ENCODE data around the gene APH1A. TPM values are rescaled to one million over a fixed set of nuclear protein-coding genes. Genes with fewer than 3 reads are reported as not detected.

APH1A gene
- total and polyA plus RNA-seq, 2 of the 13 experiments (the other 11 are each of a cell fraction or from before 2014, with no cell fraction given) = 114 to 130 TPM

- no peak for TF ChIP-seq KLF12 (CRISPR knock-in tag; IDR thresholded peaks at IDR 0.05; ENCODE audit: borderline replicate concordance)
- no peak; the same call in 1 of the 2 replicates for TF ChIP-seq PAWR (CRISPR knock-in tag; IDR thresholded peaks at IDR 0.05; ENCODE audit: borderline replicate concordance)
- TF ChIP-seq HOXA9 (CRISPR knock-in tag; IDR thresholded peaks at IDR 0.05; ENCODE audit: borderline replicate concordance) = no peak
- TF ChIP-seq DRAP1 (CRISPR knock-in tag; IDR thresholded peaks at IDR 0.05) = peak; percentile 71
- TF ChIP-seq ZNF781 (CRISPR knock-in tag; IDR thresholded peaks at IDR 0.05; ENCODE audit: borderline replicate concordance, not compliant biosample characterization) = no peak
- TF ChIP-seq MTERF4 (CRISPR knock-in tag; IDR thresholded peaks at IDR 0.05) = no peak
- no peak; the same call in 1 of the 2 replicates for TF ChIP-seq ZNF430 (CRISPR knock-in tag; IDR thresholded peaks at IDR 0.05)
- TF ChIP-seq EHMT2 (IDR thresholded peaks at IDR 0.05; ENCODE audit: borderline replicate concordance, low read depth, low read length) = no peak
- no peak for TF ChIP-seq RAD51 (IDR thresholded peaks at IDR 0.05; ENCODE audit: borderline replicate concordance)
- TF ChIP-seq PLRG1 (conservative IDR thresholded peaks at IDR 0.05) = no peak
- no peak for TF ChIP-seq FOXP1 (IDR thresholded peaks at IDR 0.05)
- TF ChIP-seq FOXP1 (CRISPR knock-in tag; IDR thresholded peaks at IDR 0.05) = no peak
- TF ChIP-seq MNT (IDR thresholded peaks at IDR 0.05) = no peak
- no peak for TF ChIP-seq U2AF1 (optimal IDR thresholded peaks at IDR 0.05; ENCODE audit: low read depth, low read length)
- no peak for TF ChIP-seq PRPF4 (IDR thresholded peaks at IDR 0.05; ENCODE audit: low read depth, low read length, poor library complexity, severe bottlenecking)
- 0 out of 2 replicates have a peak, but pooled peaks have one; percentile 34 for TF ChIP-seq U2AF2 (IDR thresholded peaks at IDR 0.05; ENCODE audit: low read depth, low read length)
- TF ChIP-seq ZNF644 (CRISPR knock-in tag; IDR thresholded peaks at IDR 0.05; ENCODE audit: low read depth) = no peak
- no peak for TF ChIP-seq ZNF326 (CRISPR knock-in tag; IDR thresholded peaks at IDR 0.05; ENCODE audit: borderline replicate concordance)
- TF ChIP-seq REPIN1 (CRISPR knock-in tag; IDR thresholded peaks at IDR 0.05; ENCODE audit: borderline replicate concordance, low read depth) = no peak
- no peak for TF ChIP-seq THAP9 (CRISPR knock-in tag; IDR thresholded peaks at IDR 0.05; ENCODE audit: borderline replicate concordance)
- no peak for TF ChIP-seq ZNF282 (IDR thresholded peaks at IDR 0.05; ENCODE audit: partially characterized antibody)
- 0 out of 2 replicates have a peak, but pooled peaks have one; percentile 40 for TF ChIP-seq SIN3B (IDR thresholded peaks at IDR 0.05; ENCODE audit: low read length)
- no peak for TF ChIP-seq KDM6A (CRISPR knock-in tag; IDR thresholded peaks at IDR 0.05; ENCODE audit: low read depth)
- TF ChIP-seq ZSCAN29 (CRISPR knock-in tag; conservative IDR thresholded peaks at IDR 0.05) = 0 out of 2 replicates have a peak, but pooled peaks have one; percentile 21
- no peak for TF ChIP-seq REXO4 (CRISPR knock-in tag; IDR thresholded peaks at IDR 0.05; ENCODE audit: borderline replicate concordance)
Observed at GRCh38 chr1:150257624-150258585, 10.9 kb downstream of the APH1A start, which contains the start of gene CA14 (continued).

Measured in HepG2 (cell line).